ENCODE results near the gene LRMDA.

The LRMDA gene

GRCh38 chr10:75651417-75651816, 220.0 kb downstream of the LRMDA start:
- Histone ChIP-seq H3K4me2 (no peak overlapping the region), H4K20me1 (no peaks in the 10 kb centered on the region), H3K9me3 (replicated peaks in 1 of 11) (no peaks in the 10 kb centered on the region), H3K9ac (no peak overlapping the region), H3K36me3 (no peaks in the 10 kb centered on the region), H3K4me3 (no peak overlapping the region), H3K27me3 (no peaks in the 10 kb centered on the region), H3K4me1 (peaks cover 0 to 33% (median 0%) of the 10 kb centered on the region in 10 experiments; a peak in 3 of 20 replicates), H3K27ac (no peak overlapping the region)
- no peak for TF ChIP-seq Cebpa-rat (IDR thresholded peaks at IDR 0.05)

DNA sequence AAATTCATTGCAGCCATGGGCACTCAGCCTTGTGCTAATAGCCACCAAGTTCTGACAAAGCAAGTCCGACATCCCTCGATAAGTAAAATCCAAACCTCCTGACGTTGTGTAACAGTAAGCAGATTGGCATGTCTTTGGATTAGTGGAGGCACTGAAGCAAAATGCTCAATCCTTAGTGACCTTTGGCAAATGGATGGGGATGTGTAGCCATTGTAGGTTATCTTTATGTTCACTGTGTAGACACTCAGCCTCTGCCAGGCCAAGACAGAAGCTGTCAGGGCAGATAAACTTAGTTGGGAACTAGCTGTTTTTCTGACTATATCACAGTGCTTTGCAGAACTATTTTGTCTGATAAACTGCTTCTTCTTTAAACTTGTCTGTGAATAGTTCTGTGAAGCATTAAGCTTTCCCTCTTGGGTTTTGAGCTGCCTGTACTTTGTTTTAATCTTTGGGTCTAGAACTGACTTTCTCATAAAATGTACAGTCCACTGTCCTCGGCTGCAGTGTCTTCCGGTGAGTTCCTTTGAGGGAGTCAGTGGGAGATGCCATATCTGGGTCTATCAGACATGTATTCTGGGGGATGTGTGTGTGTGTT, 220.8 kb downstream of the LRMDA start:
- no peak for TF ChIP-seq Cebpa-rat (IDR thresholded peaks at IDR 0.05)
- Histone ChIP-seq H3K9ac (no peak overlapping the region), H3K4me3 (no peak overlapping the region), H4K20me1 (no peaks in the 10 kb centered on the region), H3K27me3 (no peaks in the 10 kb centered on the region), H3K4me1 (peaks cover 0 to 33% (median 0%) of the 10 kb centered on the region in 10 experiments; a peak in 3 of 20 replicates), H3K4me2 (no peak overlapping the region), H3K9me3 (replicated peaks in 1 of 11) (no peaks in the 10 kb centered on the region), H3K27ac (no peak overlapping the region), H3K36me3 (no peaks in the 10 kb centered on the region)

DNA sequence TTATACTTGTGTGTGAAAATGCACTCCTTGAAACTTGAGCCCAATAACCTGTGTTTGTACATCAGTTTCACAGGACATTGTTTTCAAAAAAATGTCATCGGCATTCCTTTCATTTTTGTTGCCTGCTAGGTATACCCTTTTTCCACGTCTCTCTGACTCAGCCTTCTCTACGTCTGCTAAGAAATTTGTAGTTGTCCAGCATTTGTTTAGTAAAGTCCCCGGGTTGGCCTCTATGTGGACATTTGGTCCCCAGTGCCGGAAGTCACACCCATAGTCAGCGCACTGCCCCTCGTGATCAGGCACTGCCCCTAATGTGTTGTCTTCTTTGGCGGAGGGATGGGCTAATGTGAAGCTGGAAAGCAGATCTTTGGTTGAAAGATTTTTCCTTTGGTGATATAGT, 222.3 kb downstream of the LRMDA start:
- H3K36me3 ChIP-seq, result no peaks in the 10 kb centered on the region
- H3K27me3 ChIP-seq, result no peaks in the 10 kb centered on the region
- H3K9me3 ChIP-seq (replicated peaks in 1 of 11), result no peaks in the 10 kb centered on the region
- H3K27ac ChIP-seq, result no peak overlapping the region
- no peak overlapping the region for H3K4me2 ChIP-seq
- no peak overlapping the region for H3K9ac ChIP-seq
- H3K4me3 ChIP-seq, result no peak overlapping the region
- peaks cover 0 to 20% (median 0%) of the 10 kb centered on the region in 10 experiments; a peak in 3 of 20 replicates for H3K4me1 ChIP-seq
- no peaks in the 10 kb centered on the region for H4K20me1 ChIP-seq
- no peak for TF ChIP-seq Cebpa-rat (IDR thresholded peaks at IDR 0.05)

DNA sequence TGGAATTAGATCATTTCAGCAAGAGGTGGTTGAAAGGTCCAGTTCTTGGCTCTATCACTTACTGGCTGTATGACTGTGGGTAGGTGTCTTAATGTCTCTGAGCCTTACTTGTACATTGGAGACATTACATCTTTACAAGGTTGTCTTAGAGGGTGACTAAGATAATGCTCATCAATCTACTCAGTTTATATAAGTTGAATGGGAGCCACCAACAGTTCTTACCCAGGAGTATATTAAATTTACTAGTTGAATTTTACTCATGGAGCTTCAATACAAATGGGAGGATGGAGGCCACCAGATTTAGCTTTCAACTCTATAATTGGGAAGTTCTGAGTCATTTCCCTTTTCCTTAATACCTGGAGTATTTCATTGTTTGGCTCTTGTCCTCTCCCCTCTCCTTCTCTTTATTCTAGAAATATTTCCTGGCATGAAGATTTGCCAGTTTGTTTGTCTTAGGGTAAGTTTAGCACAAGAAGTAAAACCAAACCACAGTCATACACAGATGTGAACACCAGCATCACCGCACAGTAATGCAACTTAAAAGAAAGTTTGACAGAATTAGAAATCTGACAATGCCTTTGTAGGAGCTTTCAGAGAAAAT, 222.8 kb downstream of the LRMDA start:
- no peak overlapping the region for H3K4me2 ChIP-seq
- H4K20me1 ChIP-seq, result no peaks in the 10 kb centered on the region
- no peaks in the 10 kb centered on the region for H3K9me3 ChIP-seq (replicated peaks in 1 of 11)
- H3K4me3 ChIP-seq, result no peak overlapping the region
- no peak overlapping the region for H3K27ac ChIP-seq
- no peak overlapping the region for H3K9ac ChIP-seq
- no peaks in the 10 kb centered on the region for H3K36me3 ChIP-seq
- H3K27me3 ChIP-seq, result no peaks in the 10 kb centered on the region
- TF ChIP-seq Cebpa-rat (IDR thresholded peaks at IDR 0.05), result no peak
- H3K4me1 ChIP-seq, result peaks cover 0 to 15% (median 0%) of the 10 kb centered on the region in 10 experiments; a peak in 3 of 20 replicates

GRCh38 chr10:75654772-75655171, 223.3 kb downstream of the LRMDA start:
- Histone ChIP-seq H3K9ac (no peak overlapping the region), H3K4me3 (no peak overlapping the region), H3K27me3 (no peaks in the 10 kb centered on the region), H3K27ac (no peak overlapping the region), H3K36me3 (no peaks in the 10 kb centered on the region), H3K9me3 (replicated peaks in 1 of 11) (no peaks in the 10 kb centered on the region), H3K4me2 (no peak overlapping the region), H4K20me1 (no peaks in the 10 kb centered on the region), H3K4me1 (peaks cover 0 to 10% (median 0%) of the 10 kb centered on the region in 10 experiments; a peak in 3 of 20 replicates)
- no peak for TF ChIP-seq Cebpa-rat (IDR thresholded peaks at IDR 0.05)

GRCh38 chr10:75655791-75656451, 224.5 kb downstream of the LRMDA start:
- peaks cover 0 to 6% (median 0%) of the 10 kb centered on the region in 10 experiments; a peak in 1 of 20 replicates for H3K4me1 ChIP-seq
- H4K20me1 ChIP-seq, result no peaks in the 10 kb centered on the region
- no peak overlapping the region for H3K4me2 ChIP-seq
- no peak overlapping the region for H3K4me3 ChIP-seq
- no peak overlapping the region for H3K9ac ChIP-seq
- no peaks in the 10 kb centered on the region for H3K9me3 ChIP-seq (replicated peaks in 1 of 11)
- H3K36me3 ChIP-seq, result no peaks in the 10 kb centered on the region
- H3K27me3 ChIP-seq, result no peaks in the 10 kb centered on the region
- H3K27ac ChIP-seq, result no peak overlapping the region
- TF ChIP-seq Cebpa-rat (IDR thresholded peaks at IDR 0.05), result no peak

DNA sequence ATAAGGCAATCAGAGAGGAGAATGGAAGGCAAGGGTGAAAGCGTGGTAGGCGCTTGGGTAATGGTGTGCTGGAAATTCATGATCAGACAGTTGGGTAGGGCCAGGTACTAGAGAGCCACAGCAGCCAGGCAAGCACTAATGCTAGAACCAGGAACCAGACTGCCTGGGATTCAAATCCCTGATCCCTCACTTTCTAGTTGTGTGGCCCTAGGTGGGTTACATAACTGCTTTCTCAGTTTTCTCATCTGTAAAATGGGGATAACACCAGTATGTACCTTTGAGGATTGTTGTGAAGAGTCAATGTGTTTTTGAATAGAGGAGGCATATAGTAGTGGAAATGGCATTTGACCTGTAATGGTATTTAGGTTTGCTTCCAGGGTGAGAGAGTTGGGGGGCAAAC, 225.9 kb downstream of the LRMDA start:
- Histone ChIP-seq H3K27me3 (no peaks in the 10 kb centered on the region), H3K27ac (no peak overlapping the region), H3K9me3 (replicated peaks in 1 of 11) (no peaks in the 10 kb centered on the region), H4K20me1 (no peaks in the 10 kb centered on the region), H3K4me2 (no peak overlapping the region), H3K4me1 (no peaks in the 10 kb centered on the region), H3K36me3 (no peaks in the 10 kb centered on the region), H3K9ac (no peak overlapping the region), H3K4me3 (no peak overlapping the region)
- TF ChIP-seq Cebpa-rat (IDR thresholded peaks at IDR 0.05), result no peak

- Histone ChIP-seq H3K4me2 (no peak overlapping the region), H3K4me3 (no peak overlapping the region), H3K27me3 (no peaks in the 10 kb centered on the region), H3K4me1 (no peaks in the 10 kb centered on the region), H3K36me3 (no peaks in the 10 kb centered on the region), H4K20me1 (no peaks in the 10 kb centered on the region), H3K27ac (no peak overlapping the region), H3K9me3 (replicated peaks in 1 of 11) (no peaks in the 10 kb centered on the region), H3K9ac (no peak overlapping the region)
- TF ChIP-seq Cebpa-rat (IDR thresholded peaks at IDR 0.05), result no peak
Measured at GRCh38 chr10:75658036-75658435, 226.6 kb downstream of the LRMDA start.

- H3K27ac ChIP-seq, result no peak overlapping the region
- no peak for TF ChIP-seq Cebpa-rat (IDR thresholded peaks at IDR 0.05)
Measured at GRCh38 chr10:75658496-75658895, 227.1 kb downstream of the LRMDA start.

DNA sequence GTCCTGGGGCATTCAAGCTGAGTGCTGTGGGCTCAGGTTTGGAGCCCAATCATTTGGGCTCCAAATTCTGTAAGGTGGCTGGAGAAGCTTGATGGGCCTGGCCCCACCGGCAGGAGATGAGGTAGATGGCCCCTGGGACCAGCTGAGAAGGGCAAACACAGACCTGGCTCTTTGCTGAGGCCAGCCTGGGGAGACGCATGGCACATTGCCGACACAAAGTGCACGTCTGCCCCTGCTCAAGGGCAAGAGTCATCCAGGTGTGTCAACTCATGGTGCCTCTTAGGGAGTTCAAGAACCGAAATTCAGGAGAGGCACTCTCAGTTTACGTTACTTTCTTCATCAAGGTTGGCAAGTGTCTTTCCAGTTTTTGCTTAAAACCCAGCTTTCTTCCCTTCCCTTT, 227.5 kb downstream of the LRMDA start:
- H3K27me3 ChIP-seq, result no peaks in the 10 kb centered on the region
- H4K20me1 ChIP-seq, result no peaks in the 10 kb centered on the region
- TF ChIP-seq Cebpa-rat (IDR thresholded peaks at IDR 0.05), result no peak
- no peak overlapping the region for H3K4me3 ChIP-seq
- no peak overlapping the region for H3K4me2 ChIP-seq
- no peak overlapping the region for H3K9ac ChIP-seq
- H3K27ac ChIP-seq, result no peak overlapping the region
- no peaks in the 10 kb centered on the region for H3K4me1 ChIP-seq
- no peaks in the 10 kb centered on the region for H3K36me3 ChIP-seq
- H3K9me3 ChIP-seq (replicated peaks in 1 of 11), result no peaks in the 10 kb centered on the region

More at GRCh38 chr10:75658496-75658895, 227.1 kb downstream of the LRMDA start:
- no peak overlapping the region for H3K9ac ChIP-seq
- no peaks in the 10 kb centered on the region for H3K36me3 ChIP-seq
- H3K4me3 ChIP-seq, result no peak overlapping the region
- H3K9me3 ChIP-seq (replicated peaks in 1 of 11), result no peaks in the 10 kb centered on the region
- H3K4me2 ChIP-seq, result no peak overlapping the region
- no peaks in the 10 kb centered on the region for H4K20me1 ChIP-seq
- H3K27me3 ChIP-seq, result no peaks in the 10 kb centered on the region
- H3K4me1 ChIP-seq, result no peaks in the 10 kb centered on the region

All from BLaER1 treated with 17β-estradiol and CSF1 and Interleukin-3, amounts not matched to agents 10 nM and 100 nM (cell line).